ENCODE data around the gene DNAH9.

- TF ChIP-seq CTCF (IDR thresholded peaks at IDR 0.05; ENCODE audit: poor library complexity, severe bottlenecking) = no peak
- no peak for TF ChIP-seq REST (IDR thresholded peaks at IDR 0.05; ENCODE audit: borderline replicate concordance)
- TF ChIP-seq POLR2AphosphoS5 (IDR thresholded peaks at IDR 0.05) = no peak
- no peak for TF ChIP-seq TAF1 (IDR thresholded peaks at IDR 0.05; ENCODE audit: low read depth)
- no peak for TF ChIP-seq EZH2 (IDR thresholded peaks at IDR 0.05; ENCODE audit: borderline replicate concordance, insufficient read depth, low read length, poor library complexity, severe bottlenecking)
- no peak for TF ChIP-seq EP300 (conservative IDR thresholded peaks at IDR 0.05; ENCODE audit: poor library complexity, severe bottlenecking)
- no peak for TF ChIP-seq MXI1 (conservative IDR thresholded peaks at IDR 0.05; ENCODE audit: poor library complexity, severe bottlenecking)
- TF ChIP-seq SMC3 (conservative IDR thresholded peaks at IDR 0.05; ENCODE audit: poor library complexity) = no peak
Measured at GRCh38 chr17:11940904-11941303, 342.6 kb downstream of the DNAH9 start.

Measured in neural cell (in vitro differentiated cells).